MM.1S (cell line): ENCODE results near the gene RAB20.

Experiments
- EZH2 ChIP-seq: fragments of 300-600 bp; sonication (generic); optimal IDR thresholded peaks from 2 replicates; pipeline ENCODE3; 2017; ENCODE audit warnings: low read depth, mild to moderate bottlenecking, antibody characterized with exemption, low read length, mixed read lengths
- EZH2phosphoT487 ChIP-seq: fragments of 300-600 bp; sonication (generic); IDR thresholded peaks from 2 replicates; pipeline ENCODE4 v1.6.1; 2018; ENCODE audit warnings: antibody characterized with exemption, low read length
- TF ChIP-seq, protein P1 (sequence below): fragments of 300-600 bp; sonication (generic); IDR thresholded peaks from 2 replicates; pipeline ENCODE4 v1.5.1; 2016; ENCODE audit warnings: antibody characterized with exemption, low read length, mixed read lengths

- TF ChIP-seq, protein P1, sequence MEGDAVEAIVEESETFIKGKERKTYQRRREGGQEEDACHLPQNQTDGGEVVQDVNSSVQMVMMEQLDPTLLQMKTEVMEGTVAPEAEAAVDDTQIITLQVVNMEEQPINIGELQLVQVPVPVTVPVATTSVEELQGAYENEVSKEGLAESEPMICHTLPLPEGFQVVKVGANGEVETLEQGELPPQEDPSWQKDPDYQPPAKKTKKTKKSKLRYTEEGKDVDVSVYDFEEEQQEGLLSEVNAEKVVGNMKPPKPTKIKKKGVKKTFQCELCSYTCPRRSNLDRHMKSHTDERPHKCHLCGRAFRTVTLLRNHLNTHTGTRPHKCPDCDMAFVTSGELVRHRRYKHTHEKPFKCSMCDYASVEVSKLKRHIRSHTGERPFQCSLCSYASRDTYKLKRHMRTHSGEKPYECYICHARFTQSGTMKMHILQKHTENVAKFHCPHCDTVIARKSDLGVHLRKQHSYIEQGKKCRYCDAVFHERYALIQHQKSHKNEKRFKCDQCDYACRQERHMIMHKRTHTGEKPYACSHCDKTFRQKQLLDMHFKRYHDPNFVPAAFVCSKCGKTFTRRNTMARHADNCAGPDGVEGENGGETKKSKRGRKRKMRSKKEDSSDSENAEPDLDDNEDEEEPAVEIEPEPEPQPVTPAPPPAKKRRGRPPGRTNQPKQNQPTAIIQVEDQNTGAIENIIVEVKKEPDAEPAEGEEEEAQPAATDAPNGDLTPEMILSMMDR: no peak
- TF ChIP-seq EZH2phosphoT487 (no peak), EZH2 (no peak)
Observed at GRCh38 chr13:110505594-110505993, 55.9 kb downstream of the RAB20 start.
